Measurements from ENCODE around the gene CARD18.

GRCh38 chr11:105110688-105111030, 28.9 kb downstream of the CARD18 start:
- TF ChIP-seq EZH2 (IDR thresholded peaks at IDR 0.05): no peak
- no peak for TF ChIP-seq POLR2AphosphoS5 (IDR thresholded peaks at IDR 0.05; ENCODE audit: borderline replicate concordance, low read depth, low read length)
- no peak for TF ChIP-seq FOXP2 (optimal IDR thresholded peaks at IDR 0.05; ENCODE audit: control extremely low read depth, extremely low read length, insufficient read depth)
